GM12878 (cell line): ENCODE results near the gene LANCL3. TPM values are rescaled to one million over a fixed set of nuclear protein-coding genes. Genes with fewer than 3 reads are reported as not detected.

Experiments
- ATAC-seq: fragments of 200-7000 bp; cut with Tn5 transposase; 3 replicates; pipeline ENCODE4 v1.9.1; 2020; ENCODE audit warnings: mild to moderate bottlenecking, moderate library complexity
- BruUV-seq: library from RNA; stranded (reverse); fragments of 400-500 nt; replicated peaks from 2 replicates; lab custom pipeline; 2021; lab: Mats Ljungman, UMichigan
- CTCF ChIA-PET: fragments of 300-600 bp; sonication (Branson Sonifier 250); formaldehyde crosslinking; extraction: SDS; loops from one replicate; lab custom pipeline; 2021; ENCODE audit warnings: inconsistent platforms; lab: Yijun Ruan, JAX
- POLR2A ChIA-PET: fragments of 350-600 bp; formaldehyde crosslinking; extraction: SDS; loops from one replicate; lab custom pipeline; 2021; ENCODE audit warnings: inconsistent platforms; lab: Charles Lee
- RAD21 ChIA-PET: fragments of 300-600 bp; sonication (Branson Sonifier 250); formaldehyde crosslinking; loops from one replicate; lab custom pipeline; 2023; ENCODE audit warnings: antibody characterized with exemption; ENCODE audit not compliant: unreplicated experiment; lab: Charles Lee
- SMC1A ChIA-PET: fragments of 300-600 bp; sonication (Branson Sonifier 250); formaldehyde crosslinking; loops from one replicate; lab custom pipeline; 2023; ENCODE audit not compliant: unreplicated experiment, uncharacterized antibody; lab: Charles Lee
- DNase-seq: peaks from one replicate; pipeline ENCODE4 v3.0.0-alpha.2; 2011; ENCODE audit warnings: low read depth, low spot score
- FAIRE-seq: peaks from 3 replicates; lab custom pipeline; 2011; peaks lifted over from hg19 to GRCh38; lab: Jason Lieb, UNC
- H2AFZ ChIP-seq: 2 replicates; pipeline ENCODE4 v1.6.0; 2011; ENCODE audit warnings: low read depth, low read length, control low read depth; ENCODE audit not compliant: control insufficient read depth
- H3K27ac ChIP-seq: 2 replicates; pipeline ENCODE4 v1.5.1; 2011; ENCODE audit warnings: control low read depth; ENCODE audit not compliant: control insufficient read depth, insufficient read depth
- H3K27me3 ChIP-seq, 2 experiments: replicated peaks in 1 of 2; 2 replicates each; pipeline versions ENCODE4 v1.6.0 to v1.6.1; 2011; ENCODE audit warnings: low read length in 1 of 2; ENCODE audit not compliant: control insufficient read depth in 2 of 2, insufficient read depth in 2 of 2
- H3K36me3 ChIP-seq, 2 experiments: 2 replicates each; pipeline ENCODE4 v1.5.1; 2011; ENCODE audit warnings: low read length in 1 of 2; ENCODE audit not compliant: control insufficient read depth in 2 of 2, insufficient read depth in 2 of 2
- H3K4me1 ChIP-seq: 2 replicates; pipeline ENCODE4 v1.6.1; 2011; ENCODE audit warnings: mild to moderate bottlenecking, low read length, moderate library complexity, mixed read lengths; ENCODE audit not compliant: control insufficient read depth, insufficient read depth
- H3K4me2 ChIP-seq: 2 replicates; pipeline ENCODE4 v1.6.0; 2011; ENCODE audit warnings: control low read depth; ENCODE audit not compliant: control insufficient read depth, insufficient read depth
- H3K4me3 ChIP-seq: fragments of 200-600 bp; sonication (generic); 2 replicates; pipeline ENCODE4 v1.5.1; 2016
- H3K79me2 ChIP-seq: 2 replicates; pipeline ENCODE4 v1.6.0; 2011; ENCODE audit warnings: low read length; ENCODE audit not compliant: control insufficient read depth, insufficient read depth
- H3K9ac ChIP-seq: 2 replicates; pipeline ENCODE4 v1.8.0; 2011; ENCODE audit warnings: low read length, control low read depth, mixed read lengths; ENCODE audit not compliant: control insufficient read depth, insufficient read depth
- H3K9me3 ChIP-seq: replicated peaks from 3 replicates; pipeline ENCODE4 v1.5.1; 2011; ENCODE audit warnings: mild to moderate bottlenecking, low read length; ENCODE audit not compliant: control insufficient read depth, insufficient read depth
- H4K20me1 ChIP-seq: 2 replicates; pipeline ENCODE4 v1.6.0; 2011; ENCODE audit not compliant: control insufficient read depth, insufficient read depth
- ASH2L ChIP-seq: fragments of 300-600, 200-600 bp; sonication (generic); IDR thresholded peaks from 2 replicates; pipeline ENCODE4 v1.6.1; 2017; ENCODE audit warnings: low read depth, mild to moderate bottlenecking, borderline replicate concordance
- BACH1 ChIP-seq: fragments of 450-650 bp; IDR thresholded peaks from 2 replicates; pipeline ENCODE4 v1.6.1; 2017; ENCODE audit warnings: mild to moderate bottlenecking, borderline replicate concordance
- BMI1 ChIP-seq: fragments of 450-650 bp; IDR thresholded peaks from 2 replicates; pipeline ENCODE4 v1.6.1; 2016; ENCODE audit warnings: mild to moderate bottlenecking, moderate library complexity, borderline replicate concordance
- BRCA1 ChIP-seq: IDR thresholded peaks from 2 replicates; pipeline ENCODE4 v1.6.1; 2011; ENCODE audit warnings: low read depth, low read length, improper control_type of control experiment
- CHD1 ChIP-seq: IDR thresholded peaks from 2 replicates; pipeline ENCODE4 v1.6.1; 2012; ENCODE audit warnings: low read depth, low read length, improper control_type of control experiment
- CHD4 ChIP-seq: fragments of 200-600 bp; sonication (generic); IDR thresholded peaks from 2 replicates; pipeline ENCODE4 v1.6.1; 2016; ENCODE audit warnings: mild to moderate bottlenecking
- DPF2 ChIP-seq: fragments of 450-650 bp; IDR thresholded peaks from 2 replicates; pipeline ENCODE4 v1.6.1; 2017; ENCODE audit warnings: mild to moderate bottlenecking
- FOXM1 ChIP-seq: IDR thresholded peaks from 2 replicates; pipeline ENCODE4 v1.6.1; 2012; ENCODE audit warnings: low read depth, mild to moderate bottlenecking, inconsistent platforms, low read length, moderate library complexity
- MEF2A ChIP-seq: IDR thresholded peaks from 2 replicates; pipeline ENCODE4 v1.6.1; 2011; ENCODE audit warnings: low read depth, mild to moderate bottlenecking, low read length, moderate library complexity; ENCODE audit not compliant: insufficient read depth
- NR2F1 ChIP-seq: fragments of 450-650 bp; conservative IDR thresholded peaks from 2 replicates; pipeline ENCODE4 v1.6.1; 2017; ENCODE audit warnings: mild to moderate bottlenecking
- PAX8 ChIP-seq: fragments of 450-650 bp; IDR thresholded peaks from 2 replicates; pipeline ENCODE4 v1.6.1; 2017; ENCODE audit warnings: mild to moderate bottlenecking, moderate library complexity
- RFX5 ChIP-seq: IDR thresholded peaks from 2 replicates; pipeline ENCODE4 v1.6.1; 2011; ENCODE audit warnings: low read depth, low read length, improper control_type of control experiment
- SMAD1 ChIP-seq: fragments of 450-650 bp; IDR thresholded peaks from 2 replicates; pipeline ENCODE4 v1.6.1; 2018; ENCODE audit warnings: mild to moderate bottlenecking, low read depth; ENCODE audit not compliant: partially characterized antibody
- SMC3 ChIP-seq: IDR thresholded peaks from 2 replicates; pipeline ENCODE4 v1.6.1; 2011; ENCODE audit warnings: low read length, improper control_type of control experiment, borderline replicate concordance
- SUPT20H ChIP-seq: IDR thresholded peaks from 2 replicates; pipeline ENCODE4 v1.6.1; 2011; ENCODE audit warnings: low read depth, mild to moderate bottlenecking, low read length, moderate library complexity, borderline replicate concordance; ENCODE audit not compliant: control insufficient read depth
- ZNF622 ChIP-seq: fragments of 450-650 bp; IDR thresholded peaks from 2 replicates; pipeline ENCODE4 v1.6.1; 2017; ENCODE audit warnings: mild to moderate bottlenecking, inconsistent platforms
- WGBS: methylation state at CpG from one replicate; pipeline ENCODE4 v1.1.6; 2016; ENCODE audit warnings: low lambda C conversion rate; ENCODE audit not compliant: insufficient replicate concordance, insufficient coverage; ENCODE audit errors: missing lambda C conversion rate; 5-methylcytosine and 5-hydroxymethylcytosine counted together
- in situ Hi-C: fragments of 300-500 bp; cut with MboI; formaldehyde crosslinking; loops from 9 replicates; pipeline ENCODE4 v1.14.3; 2018; ENCODE audit warnings: mixed read lengths
- intact Hi-C: fragments of 100-400 bp; cut with micrococcal nuclease; formaldehyde crosslinking; loops from one replicate; pipeline ENCODE4 v1.14.2; 2022; ENCODE audit not compliant: unreplicated experiment
- polyA plus RNA-seq, 11 experiments: library from polyadenylated mRNA; depleted of rRNA in 4 of 11; unstranded in 6 of 11; stranded (reverse) in 5 of 11; fragments of >200 nt; fragmentation: Nextera tagmentation in 4 of 11; fragmentation: Illumina TruSeq in 1 of 11; extraction: Ambion mirVana in 4 of 11; extraction: Trizol in 1 of 11; gene quantifications; 1 replicate in 1 of 11; 2 replicates in 10 of 11; pipeline versions ENCODE4 v1.2.1 to v1.2.3, GENCODE V29; 2011 to 2016; ENCODE audit warnings: inconsistent platforms in 2 of 11, missing spikeins in 2 of 11, low read depth in 1 of 11
- total RNA-seq, 4 experiments: library from RNA; depleted of rRNA in 3 of 4; stranded (reverse); fragments of >200 nt in 3 of 4; fragmentation: Illumina TruSeq in 1 of 4; extraction: Trizol in 1 of 4; gene quantifications; 2 replicates each; pipeline versions ENCODE4 v1.2.1 to v1.2.3, GENCODE V29; 2013 to 2021
- TF ChIP-seq, protein P1 (sequence below): fragments of 450-650 bp; formaldehyde crosslinking; IDR thresholded peaks from 2 replicates; pipeline ENCODE4 v1.5.0; 2022; ENCODE audit warnings: mild to moderate bottlenecking, missing genetic modification characterization
- TF ChIP-seq, protein P2 (sequence below): IDR thresholded peaks from 2 replicates; pipeline ENCODE4 v1.6.1; 2011; ENCODE audit warnings: borderline replicate concordance, low read depth, mild to moderate bottlenecking, moderate library complexity, mixed read lengths, low read length; ENCODE audit not compliant: insufficient read depth; ENCODE audit errors: extremely low read length
- TF ChIP-seq, protein P3 (sequence below): IDR thresholded peaks from 2 replicates; pipeline ENCODE4 v1.6.1; 2012; ENCODE audit warnings: low read depth, low read length, improper control_type of control experiment
- TF ChIP-seq, protein P4 (sequence below): fragments of 450-650 bp; IDR thresholded peaks from 2 replicates; pipeline ENCODE4 v1.6.1; 2014; ENCODE audit warnings: mild to moderate bottlenecking

The LANCL3 gene
- total and polyA plus RNA-seq, 10 of the 15 experiments (the other 5 are each of a cell fraction or from before 2014, with no cell fraction given), result not detected

DNA sequence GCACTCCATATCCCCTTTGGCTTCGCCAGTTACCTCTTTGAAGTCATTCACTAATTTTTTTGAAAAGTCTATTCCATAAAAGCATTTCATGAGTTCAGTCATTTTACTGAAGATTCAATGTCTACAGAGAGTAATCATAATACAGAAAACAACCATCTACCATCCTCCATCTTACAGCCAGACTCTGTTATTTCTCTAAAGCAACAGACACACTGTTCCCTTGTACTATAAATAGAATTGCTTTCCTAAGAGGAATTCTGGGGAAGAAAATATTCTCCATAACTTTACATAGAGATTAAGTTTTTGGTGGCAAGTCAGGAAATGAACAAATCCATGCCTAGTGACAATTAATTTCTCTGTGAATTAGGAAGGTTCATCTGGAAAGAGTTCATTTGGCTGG is 151.1 kb downstream of the LANCL3 start:
- no peak for DNase-seq
- intact Hi-C loops, result no loop called here
- POLR2A ChIA-PET, result no interaction called here
- SMC1A ChIA-PET, result interaction anchor here (1.8 kb wide), 1 partner anchor 21 kb away, joined by 6 read pairs; no protein-coding TSS in a partner anchor
- CTCF ChIA-PET, result no interaction called here
- FAIRE-seq, result no peak
- H3K27me3 ChIP-seq, result no peaks in the 10 kb centered on the region
- 0% methylated on average over 1 of the region's 1 CpG for WGBS
- H2AFZ ChIP-seq, result no peak overlapping the region
- H4K20me1 ChIP-seq, result no peaks in the 10 kb centered on the region
- no TSS peak for BruUV-seq
- no peak for ATAC-seq
- H3K4me1 ChIP-seq, result no peaks in the 10 kb centered on the region
- RAD21 ChIA-PET, result no interaction called here
- no peak overlapping the region for H3K9ac ChIP-seq
- H3K79me2 ChIP-seq, result no peaks in the 10 kb centered on the region
- no peak overlapping the region for H3K27ac ChIP-seq
- no peaks in the 10 kb centered on the region for H3K36me3 ChIP-seq
- no peak overlapping the region for H3K4me2 ChIP-seq
- TF ChIP-seq SMAD1 (no peak), ZNF622 (no peak), CHD4 (no peak), ASH2L (no peak), MEF2A (no peak), DPF2 (no peak), BACH1 (no peak), RFX5 (no peak), NR2F1 (no peak), CHD1 (no peak), PAX8 (no peak), SUPT20H (no peak), BRCA1 (no peak), SMC3 (no peak), FOXM1 (no peak), BMI1 (no peak)
- TF ChIP-seq, protein P1, sequence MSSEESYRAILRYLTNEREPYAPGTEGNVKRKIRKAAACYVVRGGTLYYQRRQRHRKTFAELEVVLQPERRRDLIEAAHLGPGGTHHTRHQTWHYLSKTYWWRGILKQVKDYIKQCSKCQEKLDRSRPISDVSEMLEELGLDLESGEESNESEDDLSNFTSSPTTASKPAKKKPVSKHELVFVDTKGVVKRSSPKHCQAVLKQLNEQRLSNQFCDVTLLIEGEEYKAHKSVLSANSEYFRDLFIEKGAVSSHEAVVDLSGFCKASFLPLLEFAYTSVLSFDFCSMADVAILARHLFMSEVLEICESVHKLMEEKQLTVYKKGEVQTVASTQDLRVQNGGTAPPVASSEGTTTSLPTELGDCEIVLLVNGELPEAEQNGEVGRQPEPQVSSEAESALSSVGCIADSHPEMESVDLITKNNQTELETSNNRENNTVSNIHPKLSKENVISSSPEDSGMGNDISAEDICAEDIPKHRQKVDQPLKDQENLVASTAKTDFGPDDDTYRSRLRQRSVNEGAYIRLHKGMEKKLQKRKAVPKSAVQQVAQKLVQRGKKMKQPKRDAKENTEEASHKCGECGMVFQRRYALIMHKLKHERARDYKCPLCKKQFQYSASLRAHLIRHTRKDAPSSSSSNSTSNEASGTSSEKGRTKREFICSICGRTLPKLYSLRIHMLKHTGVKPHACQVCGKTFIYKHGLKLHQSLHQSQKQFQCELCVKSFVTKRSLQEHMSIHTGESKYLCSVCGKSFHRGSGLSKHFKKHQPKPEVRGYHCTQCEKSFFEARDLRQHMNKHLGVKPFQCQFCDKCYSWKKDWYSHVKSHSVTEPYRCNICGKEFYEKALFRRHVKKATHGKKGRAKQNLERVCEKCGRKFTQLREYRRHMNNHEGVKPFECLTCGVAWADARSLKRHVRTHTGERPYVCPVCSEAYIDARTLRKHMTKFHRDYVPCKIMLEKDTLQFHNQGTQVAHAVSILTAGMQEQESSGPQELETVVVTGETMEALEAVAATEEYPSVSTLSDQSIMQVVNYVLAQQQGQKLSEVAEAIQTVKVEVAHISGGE (CRISPR knock-in tag), result no peak
- TF ChIP-seq, protein P2, sequence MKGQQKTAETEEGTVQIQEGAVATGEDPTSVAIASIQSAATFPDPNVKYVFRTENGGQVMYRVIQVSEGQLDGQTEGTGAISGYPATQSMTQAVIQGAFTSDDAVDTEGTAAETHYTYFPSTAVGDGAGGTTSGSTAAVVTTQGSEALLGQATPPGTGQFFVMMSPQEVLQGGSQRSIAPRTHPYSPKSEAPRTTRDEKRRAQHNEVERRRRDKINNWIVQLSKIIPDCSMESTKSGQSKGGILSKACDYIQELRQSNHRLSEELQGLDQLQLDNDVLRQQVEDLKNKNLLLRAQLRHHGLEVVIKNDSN, result no peak
- TF ChIP-seq, protein P3, sequence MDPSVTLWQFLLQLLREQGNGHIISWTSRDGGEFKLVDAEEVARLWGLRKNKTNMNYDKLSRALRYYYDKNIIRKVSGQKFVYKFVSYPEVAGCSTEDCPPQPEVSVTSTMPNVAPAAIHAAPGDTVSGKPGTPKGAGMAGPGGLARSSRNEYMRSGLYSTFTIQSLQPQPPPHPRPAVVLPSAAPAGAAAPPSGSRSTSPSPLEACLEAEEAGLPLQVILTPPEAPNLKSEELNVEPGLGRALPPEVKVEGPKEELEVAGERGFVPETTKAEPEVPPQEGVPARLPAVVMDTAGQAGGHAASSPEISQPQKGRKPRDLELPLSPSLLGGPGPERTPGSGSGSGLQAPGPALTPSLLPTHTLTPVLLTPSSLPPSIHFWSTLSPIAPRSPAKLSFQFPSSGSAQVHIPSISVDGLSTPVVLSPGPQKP, result no peak
- TF ChIP-seq, protein P4, sequence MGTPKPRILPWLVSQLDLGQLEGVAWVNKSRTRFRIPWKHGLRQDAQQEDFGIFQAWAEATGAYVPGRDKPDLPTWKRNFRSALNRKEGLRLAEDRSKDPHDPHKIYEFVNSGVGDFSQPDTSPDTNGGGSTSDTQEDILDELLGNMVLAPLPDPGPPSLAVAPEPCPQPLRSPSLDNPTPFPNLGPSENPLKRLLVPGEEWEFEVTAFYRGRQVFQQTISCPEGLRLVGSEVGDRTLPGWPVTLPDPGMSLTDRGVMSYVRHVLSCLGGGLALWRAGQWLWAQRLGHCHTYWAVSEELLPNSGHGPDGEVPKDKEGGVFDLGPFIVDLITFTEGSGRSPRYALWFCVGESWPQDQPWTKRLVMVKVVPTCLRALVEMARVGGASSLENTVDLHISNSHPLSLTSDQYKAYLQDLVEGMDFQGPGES, result no peak
- TF ChIP-seq, all 136 proteins: peak for 0
- Histone ChIP-seq H3K4me3 (no peak overlapping the region), H3K9me3 (no peaks in the 10 kb centered on the region)
- in situ Hi-C loops, result no loop called here
